ENCODE data around the gene MARCKS. TPM values are rescaled to one million over a fixed set of nuclear protein-coding genes. Genes with fewer than 3 reads are reported as not detected.

MARCKS gene
- total RNA-seq, 1 donor from 2014 or later = 23.0 TPM

GRCh38 chr6:113873043-113873667, 16.0 kb downstream of the MARCKS start:
- ATAC-seq (ENCODE audit: poor library complexity) = peak; percentile 55
- DNase-seq = peak; percentile 63
- intact Hi-C loops (cut with DNase I) = no loop called here

DNA sequence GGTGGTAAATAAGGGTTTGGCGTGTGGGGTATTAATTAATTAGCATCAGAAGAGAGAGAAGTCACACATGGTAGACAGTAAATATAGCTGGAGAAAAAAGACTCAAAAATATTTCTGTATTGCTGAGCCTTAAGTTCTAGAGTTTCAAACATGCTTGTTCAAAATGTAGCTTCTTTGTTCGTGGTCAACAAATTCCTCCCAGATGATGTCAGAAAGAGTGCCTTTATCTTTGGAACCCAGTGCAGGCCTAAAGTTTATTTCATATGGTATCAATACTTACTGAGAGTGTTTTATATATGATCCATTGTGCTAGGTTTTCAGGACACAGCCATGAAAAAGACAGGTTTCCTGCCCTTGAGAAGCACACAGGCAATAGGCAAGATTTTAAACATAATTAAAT, 18.3 kb downstream of the MARCKS start:
- ATAC-seq (ENCODE audit: poor library complexity) = no peak
- intact Hi-C loops (cut with DNase I) = no loop called here
- no peak for DNase-seq

DNA sequence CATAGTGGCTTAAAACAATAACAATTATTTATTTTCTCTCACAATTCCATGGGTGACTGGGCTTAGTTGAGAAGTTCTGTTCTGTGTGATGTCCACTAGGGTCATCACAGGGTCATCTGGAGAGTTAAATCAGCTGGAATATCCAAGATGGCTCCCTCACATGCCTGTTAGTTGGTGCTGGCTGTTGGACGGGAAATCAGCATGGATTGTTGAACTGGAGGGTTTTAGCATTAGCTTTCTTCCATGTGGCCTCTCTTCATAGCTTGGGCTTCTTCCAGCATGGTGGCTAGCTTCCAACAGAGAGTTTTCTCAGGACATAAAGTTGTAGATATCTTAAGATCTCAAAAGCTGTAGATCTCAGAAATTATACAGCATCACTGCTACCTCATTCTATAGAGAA, 19.6 kb downstream of the MARCKS start:
- DNase-seq (no peak), ATAC-seq (ENCODE audit: poor library complexity) (no peak)
- intact Hi-C loops (cut with DNase I) = no loop called here

DNA sequence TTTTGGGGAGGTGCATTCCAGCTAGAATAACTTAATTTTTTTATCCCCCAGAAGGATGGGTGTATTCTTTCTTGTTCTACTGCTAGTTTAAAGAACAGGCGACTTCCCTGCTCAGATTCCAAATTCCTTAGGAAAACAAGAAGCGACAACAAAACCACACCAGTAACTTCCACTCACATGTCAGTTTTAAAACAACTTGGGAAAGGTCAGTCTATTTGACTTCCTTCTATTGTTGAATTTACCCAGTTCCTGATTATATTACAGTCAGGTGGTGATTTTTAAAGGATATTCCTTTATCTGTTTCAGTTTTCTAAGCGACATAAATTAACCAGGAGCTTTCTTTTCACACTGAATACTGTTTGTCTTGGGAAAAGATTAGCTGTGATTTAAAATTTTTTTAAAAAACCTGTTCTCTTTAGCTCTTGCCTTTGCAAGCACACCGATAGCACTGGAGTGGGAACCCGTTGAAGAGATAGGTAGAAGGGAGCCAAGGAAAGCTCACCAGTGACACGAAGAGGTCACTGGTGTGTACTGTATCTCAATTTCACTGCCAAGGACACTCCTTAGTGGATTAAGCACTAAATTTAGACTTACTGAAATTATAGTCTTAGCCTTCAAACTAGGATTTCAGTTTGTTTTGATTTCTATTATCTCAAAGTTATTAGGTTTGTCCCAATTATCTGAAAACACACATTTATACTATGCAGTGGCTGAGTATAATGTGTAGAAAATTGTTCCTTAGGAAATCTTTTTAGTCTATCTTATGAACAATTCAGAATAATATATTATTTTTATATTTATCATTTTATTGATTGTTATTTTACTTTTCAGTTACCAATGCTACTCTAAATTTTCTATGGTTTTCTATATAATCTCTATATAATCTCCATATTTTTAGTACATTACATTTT, 22.3 kb downstream of the MARCKS start:
- DNase-seq = no peak
- ATAC-seq (ENCODE audit: poor library complexity) = peak; percentile 100
- intact Hi-C loops (cut with DNase I) = no loop called here

DNA sequence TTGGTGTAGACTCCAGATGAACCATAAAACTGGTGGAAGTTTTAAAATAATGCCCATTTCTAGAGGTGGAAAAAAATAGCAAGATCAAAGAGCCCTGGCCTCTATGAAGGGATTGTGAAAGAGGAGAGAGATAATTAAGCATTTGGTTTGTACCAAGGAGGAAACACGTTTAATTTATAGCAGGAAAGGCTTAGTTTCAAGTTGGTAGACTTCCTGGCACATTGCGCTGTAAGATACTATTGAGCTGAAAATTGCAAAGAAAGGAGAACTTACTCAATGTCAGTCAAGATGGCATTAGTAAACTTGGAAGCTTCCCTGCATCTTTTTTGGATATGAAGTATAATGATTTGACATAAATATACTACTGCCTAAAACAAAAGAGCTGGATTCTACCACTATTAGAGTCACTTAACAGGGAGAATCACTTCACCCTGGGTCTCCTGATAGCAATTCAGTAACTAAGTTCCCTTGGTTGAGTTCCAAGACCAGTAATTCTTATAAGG, 24.4 kb downstream of the MARCKS start:
- no peak for ATAC-seq (ENCODE audit: poor library complexity)
- intact Hi-C loops (cut with DNase I) = no loop called here
- no peak for DNase-seq

DNA sequence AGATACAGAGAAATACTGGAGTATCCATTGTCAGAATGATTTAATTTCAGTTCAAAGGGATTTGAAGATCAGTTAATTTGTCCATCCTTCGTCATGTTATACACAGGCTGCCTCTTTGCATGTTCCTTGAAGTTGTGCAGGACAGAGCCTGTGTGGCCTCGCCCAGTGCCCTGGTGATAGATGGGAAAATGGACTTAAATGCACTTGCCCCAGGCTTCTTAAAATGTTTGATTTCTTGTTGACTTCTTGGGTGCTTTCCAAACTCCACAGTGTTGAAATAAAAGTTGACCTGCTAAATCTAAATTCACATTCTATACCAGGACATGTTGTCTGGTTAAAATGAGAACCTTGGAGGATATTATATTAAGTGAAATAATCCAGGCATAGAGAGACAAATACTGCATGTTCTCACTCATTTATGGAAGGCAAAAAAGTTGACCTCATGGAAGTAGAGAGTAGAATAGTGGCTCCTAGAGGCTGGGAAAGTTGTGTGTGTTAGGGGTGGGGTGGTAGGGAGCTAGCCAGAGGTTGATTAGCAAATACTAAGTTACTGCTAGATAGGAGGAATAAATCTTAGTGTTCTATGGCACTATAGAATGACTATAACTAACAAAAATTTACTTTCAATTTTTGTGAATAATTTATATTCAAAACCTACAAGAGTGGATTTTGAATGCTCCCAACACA, 25.3 kb downstream of the MARCKS start:
- DNase-seq (no peak), ATAC-seq (ENCODE audit: poor library complexity) (no peak)
- intact Hi-C loops (cut with DNase I) = no loop called here

DNA sequence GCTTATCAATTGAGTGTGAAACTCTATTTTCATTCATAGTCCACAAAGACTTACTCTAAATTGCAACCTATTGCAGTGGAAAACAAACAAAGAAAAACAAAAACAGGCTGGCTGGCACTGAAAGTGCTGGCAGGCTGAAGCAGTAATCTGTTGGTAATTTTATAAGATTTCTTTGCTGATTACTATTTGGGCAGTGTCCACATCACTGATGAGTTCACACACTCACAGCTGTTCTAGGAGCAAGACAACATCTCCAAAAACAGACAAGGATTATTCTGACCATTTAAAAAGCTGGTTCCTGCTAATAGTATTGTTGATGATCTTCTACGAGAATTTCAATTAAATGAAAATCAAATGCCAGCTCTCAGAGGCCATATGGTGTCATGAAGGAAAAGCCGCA, 26.9 kb downstream of the MARCKS start:
- ATAC-seq (ENCODE audit: poor library complexity) (no peak), DNase-seq (no peak)
- intact Hi-C loops (cut with DNase I) = no loop called here

- DNase-seq (no peak), ATAC-seq (ENCODE audit: poor library complexity) (no peak)
- intact Hi-C loops (cut with DNase I) = no loop called here
Measured at GRCh38 chr6:113886512-113886911, 29.4 kb downstream of the MARCKS start.

DNA sequence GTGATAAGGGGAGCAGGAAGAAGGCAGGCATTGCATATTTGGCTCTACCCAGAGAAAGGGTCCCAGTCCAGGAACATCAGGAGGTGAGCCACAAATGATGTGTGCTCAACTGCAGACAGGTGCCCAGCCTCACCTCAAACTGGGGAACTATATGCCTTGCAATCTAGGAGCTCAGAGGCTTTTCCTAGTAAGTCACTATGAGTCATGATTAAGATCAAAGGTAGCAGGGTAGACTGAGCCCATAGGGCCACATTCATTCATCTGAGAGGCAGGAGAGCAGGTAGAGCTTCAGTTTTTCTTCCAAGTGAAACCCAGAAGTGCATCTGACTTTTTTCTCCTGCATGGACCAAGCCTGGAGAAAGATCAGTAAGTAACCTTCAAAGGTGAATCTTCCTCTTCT, 31.3 kb downstream of the MARCKS start:
- intact Hi-C loops (cut with DNase I) = no loop called here

DNA sequence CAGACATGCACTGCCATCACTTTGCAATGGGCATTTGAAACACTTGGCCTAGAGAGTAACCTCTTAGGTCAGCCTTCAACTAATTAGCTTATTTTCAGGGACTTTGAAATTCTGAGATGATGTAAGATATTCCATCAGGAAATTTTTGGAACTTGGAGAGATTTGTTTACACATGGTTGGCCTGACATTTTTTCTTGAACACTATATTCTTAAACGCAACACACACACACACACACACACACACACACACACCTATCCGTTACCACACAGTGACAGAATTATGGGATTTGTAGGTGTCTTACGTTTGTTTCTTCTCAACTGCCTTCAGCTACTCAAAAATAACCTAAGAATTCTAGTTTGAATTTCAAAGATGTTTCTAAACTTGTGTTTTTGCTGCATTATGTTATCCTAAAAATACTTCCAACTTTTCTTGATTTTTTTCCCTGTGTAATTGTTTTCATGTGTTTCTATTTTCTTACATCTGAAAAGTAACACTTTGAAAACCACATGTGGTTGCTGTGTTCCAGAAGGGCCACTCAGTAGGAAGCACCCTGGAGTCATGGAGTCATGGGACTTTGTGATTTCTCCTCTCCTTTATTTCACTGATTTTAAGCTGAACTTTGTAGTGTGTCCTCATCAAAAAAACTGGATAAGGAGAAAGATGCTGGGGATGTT, 31.9 kb downstream of the MARCKS start:
- intact Hi-C loops (cut with DNase I) = no loop called here
- DNase-seq = no peak
- ATAC-seq (ENCODE audit: poor library complexity) = no peak

More for the DNA sequence above, 31.3 kb downstream of the MARCKS start:
- ATAC-seq (ENCODE audit: poor library complexity) (no peak), DNase-seq (no peak)

DNA sequence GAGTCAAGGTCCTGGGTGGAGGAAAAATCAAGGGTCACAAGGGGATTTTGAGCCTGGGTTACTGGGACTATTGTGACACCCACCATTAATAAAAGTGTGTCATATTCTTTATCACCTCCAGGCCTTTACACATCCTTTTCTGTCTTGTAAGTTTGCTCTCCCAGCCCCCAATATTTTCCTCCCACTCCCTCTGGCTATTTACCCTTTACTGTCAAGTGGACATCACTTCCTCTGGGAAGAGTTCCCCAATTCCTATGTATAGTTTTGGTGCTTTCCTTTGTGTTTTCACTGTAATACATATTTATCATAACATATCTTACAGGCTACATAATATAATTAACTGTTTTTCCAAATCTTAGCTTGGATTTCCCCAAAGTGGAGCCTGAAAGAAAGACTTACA, 36.3 kb downstream of the MARCKS start:
- no peak for DNase-seq
- intact Hi-C loops (cut with DNase I) = no loop called here
- no peak for ATAC-seq (ENCODE audit: poor library complexity)

DNA sequence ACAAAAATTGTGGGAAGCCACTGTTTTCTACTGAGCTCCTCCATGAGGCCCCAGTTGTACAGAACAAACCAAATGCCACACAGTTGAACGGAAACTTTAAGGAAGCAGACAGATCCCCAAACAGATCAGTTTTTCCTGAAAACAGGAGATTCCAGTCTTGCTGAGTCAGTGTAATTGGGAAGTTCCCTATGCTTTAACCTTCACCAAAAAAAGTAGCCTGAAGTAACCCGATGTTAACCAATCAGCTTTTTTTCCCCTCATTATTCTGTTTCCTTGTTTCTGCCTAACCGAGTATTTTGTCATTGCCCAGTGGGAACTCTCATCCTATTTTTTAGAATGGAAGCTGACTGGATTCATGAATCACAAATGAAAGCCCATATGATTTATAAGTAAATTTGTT, 36.7 kb downstream of the MARCKS start:
- DNase-seq (no peak), ATAC-seq (ENCODE audit: poor library complexity) (no peak)
- intact Hi-C loops (cut with DNase I) = no loop called here

DNA sequence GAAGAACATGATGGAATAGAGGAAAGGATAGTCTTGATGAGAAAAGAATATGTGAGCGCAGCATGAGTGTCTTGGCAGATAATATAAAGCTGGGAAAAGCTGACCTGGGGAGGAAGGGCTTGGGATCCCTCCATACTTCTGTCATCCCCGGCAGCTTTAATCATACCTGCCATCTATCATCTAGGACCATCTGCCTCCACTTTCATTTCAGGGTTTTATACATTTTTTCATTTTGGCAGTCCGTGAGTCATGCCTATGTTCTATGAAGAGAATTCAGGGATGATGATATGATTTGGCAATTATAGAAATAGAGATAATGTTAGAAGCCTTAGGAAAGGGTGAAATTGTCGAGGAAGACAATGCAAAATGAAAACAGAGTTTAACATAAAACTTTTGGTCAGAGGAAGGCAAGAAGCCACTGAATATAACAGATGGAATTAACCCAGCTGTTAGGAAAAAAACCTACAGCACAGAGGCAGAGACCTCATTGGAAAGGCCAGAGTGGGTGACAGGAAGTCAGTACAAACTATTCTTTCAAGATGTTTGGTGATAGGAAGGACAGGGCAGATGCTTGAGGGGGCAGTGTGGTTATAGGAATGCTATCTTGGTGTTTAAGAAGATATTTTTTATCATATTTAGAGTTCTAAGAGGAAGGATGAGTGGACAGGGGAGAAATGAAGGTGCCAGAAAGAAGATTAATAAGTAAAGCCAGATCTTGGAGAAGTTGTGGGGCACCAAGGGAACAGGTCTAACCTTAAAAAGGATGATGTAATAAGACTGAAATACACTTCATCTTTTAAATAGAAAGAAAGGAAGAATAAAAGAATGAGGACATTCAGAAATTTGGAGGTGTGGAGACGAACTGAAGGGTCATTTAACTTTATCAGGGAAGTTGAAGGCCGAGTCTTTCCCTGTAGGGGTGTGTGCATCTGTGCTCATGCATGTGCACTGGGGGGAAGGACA, 37.8 kb downstream of the MARCKS start:
- DNase-seq (no peak), ATAC-seq (ENCODE audit: poor library complexity) (no peak)
- intact Hi-C loops (cut with DNase I) = no loop called here

DNA sequence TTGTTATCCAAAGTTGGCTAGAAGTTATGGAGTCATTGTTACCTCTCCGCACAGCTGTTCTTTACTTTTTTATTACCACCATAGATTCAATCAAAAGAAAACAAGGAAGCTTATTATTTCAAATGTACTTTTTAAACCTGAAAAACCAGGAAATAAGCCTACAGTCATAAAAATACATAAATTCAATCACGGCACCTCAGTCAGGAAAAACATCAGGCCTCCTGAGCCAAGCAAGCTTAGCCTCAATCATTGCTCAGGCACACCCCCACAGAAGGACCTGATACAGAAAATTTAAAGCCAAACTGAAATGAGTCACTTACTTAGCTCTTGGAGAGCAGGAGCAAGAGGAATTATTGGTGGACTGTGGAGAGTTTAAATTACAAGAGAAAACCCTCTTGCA, 44.3 kb downstream of the MARCKS start:
- DNase-seq = no peak
- intact Hi-C loops (cut with DNase I) = loop anchor here (10.0 kb wide), 1 partner anchor 1117 kb away; no protein-coding TSS in a partner anchor

DNA sequence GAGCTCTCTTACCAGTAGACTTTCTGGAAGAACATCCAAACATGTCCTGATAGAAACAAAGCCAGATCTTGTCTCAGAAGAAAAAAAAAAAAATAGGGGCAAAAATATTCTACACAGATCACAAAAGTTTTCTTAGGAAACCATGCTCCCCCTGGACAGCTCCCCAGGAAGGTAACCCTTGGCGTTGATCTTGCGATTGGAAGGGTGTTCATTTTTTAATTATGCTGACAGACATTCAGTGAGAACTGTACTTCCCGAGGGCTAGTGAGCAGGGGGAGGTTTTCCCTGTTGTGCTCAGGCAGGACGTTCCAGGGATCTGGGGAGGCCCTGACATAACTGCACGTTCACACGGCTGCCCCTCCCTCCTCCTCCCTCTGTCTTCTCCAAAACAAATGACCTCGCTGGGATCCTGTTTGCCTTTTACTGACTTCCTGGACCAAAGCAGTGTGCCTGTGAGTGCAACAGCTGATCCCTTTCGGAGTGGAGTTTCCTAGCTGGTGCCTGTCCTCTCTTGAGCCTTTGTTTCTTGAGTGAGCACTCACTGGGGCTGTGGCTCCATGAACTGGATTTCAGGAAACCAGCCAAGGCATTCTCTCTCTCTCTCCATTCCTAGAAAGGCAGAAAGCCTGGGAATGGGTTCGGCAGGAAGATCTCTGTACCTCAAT, 46.7 kb downstream of the MARCKS start:
- ATAC-seq (ENCODE audit: poor library complexity) = peak; percentile 77
- peak; percentile 54 for DNase-seq
- intact Hi-C loops (cut with DNase I) = loop anchor here (10.0 kb wide), 1 partner anchor 1119 kb away; no protein-coding TSS in a partner anchor

More for the DNA sequence above, 44.3 kb downstream of the MARCKS start:
- ATAC-seq (ENCODE audit: poor library complexity) = no peak

DNA sequence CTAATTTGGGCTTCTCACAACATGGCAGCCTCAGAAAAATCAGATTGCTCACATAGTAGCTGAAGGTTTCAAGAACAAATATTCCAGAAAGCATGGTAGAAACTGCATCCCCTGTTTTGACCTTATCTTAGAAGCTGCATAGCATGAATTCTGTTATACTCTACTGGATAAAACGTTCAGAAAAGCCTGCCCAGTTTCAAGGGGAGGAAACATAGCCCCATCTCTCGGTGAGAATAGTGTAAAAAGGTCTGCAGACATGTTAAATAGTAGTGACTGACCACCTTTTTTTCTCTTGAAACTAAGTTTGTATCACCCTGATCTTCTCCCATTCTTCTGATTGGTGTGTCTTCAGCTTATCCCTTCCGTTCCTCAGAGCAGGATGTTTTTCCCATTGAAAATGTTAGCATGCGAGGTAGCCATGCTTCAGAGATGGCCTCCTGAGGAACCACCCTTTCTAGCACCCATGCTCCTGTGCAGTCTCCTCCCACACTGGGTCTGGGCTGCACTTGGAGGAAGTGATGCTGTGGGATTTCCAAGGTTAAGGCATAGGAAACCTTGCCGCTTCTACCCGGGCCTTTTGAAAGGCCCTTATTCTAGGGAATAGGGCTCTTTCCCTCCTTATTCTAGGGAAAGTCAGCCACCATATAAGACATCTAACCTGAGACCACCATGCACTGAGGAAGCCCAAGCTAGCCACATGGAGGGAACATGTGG, 50.1 kb downstream of the MARCKS start:
- no peak for ATAC-seq (ENCODE audit: poor library complexity)
- DNase-seq = no peak
- intact Hi-C loops (cut with DNase I) = loop anchor here (10.0 kb wide), 1 partner anchor 1122 kb away; no protein-coding TSS in a partner anchor
